ENCODE results near the gene PSEN1. TPM values are rescaled to one million over a fixed set of nuclear protein-coding genes. Genes with fewer than 3 reads are reported as not detected.

Gene PSEN1
- total RNA-seq, 1 experiment from 2014 or later = 49.9 TPM

GRCh38 chr14:73153272-73153671 is 17.0 kb downstream of the PSEN1 start:
- no peak for TF ChIP-seq CTCF (conservative IDR thresholded peaks at IDR 0.05)

More at GRCh38 chr14:73153272-73153671, 17.0 kb downstream of the PSEN1 start:
- H3K79me2 ChIP-seq (ENCODE audit: insufficient read depth, low read length) = no peaks in the 10 kb centered on the region
- DNase-seq = no peak
- H2BK12ac ChIP-seq (ENCODE audit: insufficient read length, low read depth, low read length) = no peak overlapping the region
- H3K56ac ChIP-seq (ENCODE audit: insufficient read length, low read depth, low read length) = no peak overlapping the region
- Mint-ChIP-seq H3K27me3 (ENCODE audit: low read depth) (no peaks in the 10 kb centered on the region), H3K9me3 (no peaks in the 10 kb centered on the region), H3K36me3 (ENCODE audit: insufficient read depth in 1 of 3, low read depth in 3 of 3) (peaks cover 5 to 62% (median 50%) of the 10 kb centered on the region in 3 experiments), H3K4me1 (no peaks in the 10 kb centered on the region), H3K4me3 (no peak overlapping the region), H3K27ac (no peak overlapping the region)
- no peak overlapping the region for H3K4me2 ChIP-seq (ENCODE audit: insufficient read depth, insufficient read length, low read length)
- H3K14ac ChIP-seq (ENCODE audit: insufficient read depth, low read length) = no peak overlapping the region
- H3K27me3 ChIP-seq (ENCODE audit: insufficient read depth, low read length) = no peaks in the 10 kb centered on the region
- H3K4me1 ChIP-seq (ENCODE audit: insufficient read depth, low read length) = no peaks in the 10 kb centered on the region
- H3K23me2 ChIP-seq (ENCODE audit: insufficient read length, low read depth, low read length, poor library complexity, severe bottlenecking) = no peaks in the 10 kb centered on the region
- no peak overlapping the region for H3K23ac ChIP-seq (ENCODE audit: insufficient read length, low read depth, low read length)
- H3K27ac ChIP-seq (ENCODE audit: insufficient read length, low read depth, low read length) = no peak overlapping the region
- H3K9ac ChIP-seq (ENCODE audit: extremely low read depth, insufficient read length, low read length) = no peak overlapping the region
- H3K79me1 ChIP-seq (ENCODE audit: insufficient read depth, low read depth, low read length, poor library complexity, severe bottlenecking) = no peaks in the 10 kb centered on the region
- no peak overlapping the region for H4K8ac ChIP-seq (replicated peaks; ENCODE audit: insufficient read length, low read depth, low read length)
- no peak overlapping the region for H4K5ac ChIP-seq (ENCODE audit: insufficient read length, low read depth, low read length)
- H2BK20ac ChIP-seq (ENCODE audit: low read depth, low read length, poor library complexity, severe bottlenecking) = no peak overlapping the region
- no peak overlapping the region for H3K4ac ChIP-seq (ENCODE audit: low read depth, low read length)
- H3T11ph ChIP-seq (ENCODE audit: low read length) = no peak overlapping the region
- H2AFZ ChIP-seq (ENCODE audit: low read length) = no peak overlapping the region
- no peak overlapping the region for H4K91ac ChIP-seq (ENCODE audit: insufficient read length, low read depth, low read length)
- H3K9me3 ChIP-seq (ENCODE audit: control insufficient read depth, low read depth, low read length) = no peaks in the 10 kb centered on the region
- no peaks in the 10 kb centered on the region for H4K20me1 ChIP-seq (ENCODE audit: control insufficient read depth, insufficient read depth, insufficient read length)
- H2BK120ac ChIP-seq (ENCODE audit: low read depth, low read length, poor library complexity, severe bottlenecking) = no peak overlapping the region
- H3K18ac ChIP-seq (ENCODE audit: insufficient read length, low read depth, low read length) = no peak overlapping the region
- H2BK5ac ChIP-seq (ENCODE audit: insufficient read length, low read length) = no peak overlapping the region
- H2AK5ac ChIP-seq (ENCODE audit: insufficient read length, low read length) = no peak overlapping the region
- no peak overlapping the region for H2BK15ac ChIP-seq (ENCODE audit: low read depth, low read length)
